Activated naive CD4-positive, alpha-beta T cell (primary cell): ENCODE data around the gene SMKR1.
"Not testable (repeated sequence)": the region's sequence is repeated elsewhere in the genome, so short reads cannot be mapped to it uniquely, and the experiment has no call there.

Experiments
- DNase-seq, 4 experiments: peaks; one replicate each; lab custom pipeline; 2025; lab: John Stamatoyannopoulos, UW

SMKR1 gene

GRCh38 chr7:129482781-129483180 lies 19.6 kb upstream of the SMKR1 start:
- DNase-seq = no peak

- DNase-seq = no peak
Observed at GRCh38 chr7:129489491-129489890, 12.8 kb upstream of the SMKR1 start.

- no peak for DNase-seq
Observed at GRCh38 chr7:129492391-129492790, 9.9 kb upstream of the SMKR1 start.

GRCh38 chr7:129493555-129493954 lies 8.8 kb upstream of the SMKR1 start:
- DNase-seq = no peak

GRCh38 chr7:129494041-129494440 lies 8.3 kb upstream of the SMKR1 start:
- DNase-seq = no peak

- DNase-seq = no peak
Observed at GRCh38 chr7:129495987-129496386, 6.3 kb upstream of the SMKR1 start.

GRCh38 chr7:129496653-129497052 lies 5.7 kb upstream of the SMKR1 start:
- no peak for DNase-seq

GRCh38 chr7:129497156-129497555 lies 5.2 kb upstream of the SMKR1 start:
- DNase-seq = no peak

- no peak for DNase-seq
Observed at GRCh38 chr7:129498021-129498420, 4.3 kb upstream of the SMKR1 start.

- no peak for DNase-seq
Observed at GRCh38 chr7:129499999-129500398, 2.3 kb upstream of the SMKR1 start.

- peak in 1 of 4 experiments; percentile 18 for DNase-seq
Observed at GRCh38 chr7:129502708-129503685, 666 bp downstream of the SMKR1 start.

GRCh38 chr7:129503725-129504124 lies 1.4 kb downstream of the SMKR1 start:
- DNase-seq = no peak

- no peak for DNase-seq
Observed at GRCh38 chr7:129512192-129512591, 9.9 kb downstream of the SMKR1 start.

- no peak for DNase-seq
Observed at GRCh38 chr7:129513546-129513945, 11.2 kb downstream of the SMKR1 start.

- no peak for DNase-seq
Observed at GRCh38 chr7:129514683-129515082, 12.4 kb downstream of the SMKR1 start.

GRCh38 chr7:129515381-129515780 lies 13.1 kb downstream of the SMKR1 start:
- DNase-seq = no peak

- no peak for DNase-seq
Observed at GRCh38 chr7:129517931-129518330, 15.6 kb downstream of the SMKR1 start.

- no peak for DNase-seq
Observed at GRCh38 chr7:129519464-129519863, 17.1 kb downstream of the SMKR1 start.

GRCh38 chr7:129522088-129522970 lies 20.0 kb downstream of the SMKR1 start:
- DNase-seq = no peak

GRCh38 chr7:129522971-129523340 lies 20.6 kb downstream of the SMKR1 start:
- no peak for DNase-seq

GRCh38 chr7:129523924-129524323 lies 21.6 kb downstream of the SMKR1 start:
- no peak for DNase-seq

GRCh38 chr7:129524405-129524804 lies 22.1 kb downstream of the SMKR1 start:
- DNase-seq = not testable (repeated sequence)
